ENCODE measurements around the gene SULT4A1.

GRCh38 chr22:43828998-43829782 lies 33.1 kb downstream of the SULT4A1 start:
- no peak for TF ChIP-seq CTCF (IDR thresholded peaks at IDR 0.05)
- no peak for TF ChIP-seq MAX (IDR thresholded peaks at IDR 0.05; ENCODE audit: low read depth)
- TF ChIP-seq REST (IDR thresholded peaks at IDR 0.05; ENCODE audit: low read depth, low read length) = no peak
- TF ChIP-seq PBX3 (IDR thresholded peaks at IDR 0.05) = peak; percentile 59
- no peak for TF ChIP-seq SIN3A (IDR thresholded peaks at IDR 0.05; ENCODE audit: borderline replicate concordance, low read depth, low read length)
- peak; percentile 36 for TF ChIP-seq RAD21 (IDR thresholded peaks at IDR 0.05; ENCODE audit: low read length)
- TF ChIP-seq EZH2phosphoT487 (IDR thresholded peaks at IDR 0.05; ENCODE audit: borderline replicate concordance, low read depth) = no peak
- no peak for TF ChIP-seq IRF3 (IDR thresholded peaks at IDR 0.05; ENCODE audit: low read depth, low read length)
- TF ChIP-seq NFIC (IDR thresholded peaks at IDR 0.05; ENCODE audit: borderline replicate concordance) = peak; percentile 19; the same call in 1 of the 2 replicates
- no peak for TF ChIP-seq POLR2AphosphoS5 (IDR thresholded peaks at IDR 0.05; ENCODE audit: low read depth, low read length)

All from SK-N-SH (cell line).